GM12878 (cell line): Measurements from ENCODE around the gene ZXDC. TPM values are rescaled to one million over a fixed set of nuclear protein-coding genes. Genes with fewer than 3 reads are reported as not detected.

Source experiments
- ATAC-seq: fragments of 200-7000 bp; cut with Tn5 transposase; 3 replicates; pipeline ENCODE4 v1.9.1; 2020; ENCODE audit warnings: mild to moderate bottlenecking, moderate library complexity
- BruUV-seq: library from RNA; stranded (reverse); fragments of 400-500 nt; replicated peaks from 2 replicates; lab custom pipeline; 2021; lab: Mats Ljungman, UMichigan
- CTCF ChIA-PET: fragments of 300-600 bp; sonication (Branson Sonifier 250); formaldehyde crosslinking; extraction: SDS; loops from one replicate; lab custom pipeline; 2021; ENCODE audit warnings: inconsistent platforms; lab: Yijun Ruan, JAX
- POLR2A ChIA-PET: fragments of 350-600 bp; formaldehyde crosslinking; extraction: SDS; loops from one replicate; lab custom pipeline; 2021; ENCODE audit warnings: inconsistent platforms; lab: Charles Lee
- RAD21 ChIA-PET: fragments of 300-600 bp; sonication (Branson Sonifier 250); formaldehyde crosslinking; loops from one replicate; lab custom pipeline; 2023; ENCODE audit warnings: antibody characterized with exemption; ENCODE audit not compliant: unreplicated experiment; lab: Charles Lee
- SMC1A ChIA-PET: fragments of 300-600 bp; sonication (Branson Sonifier 250); formaldehyde crosslinking; loops from one replicate; lab custom pipeline; 2023; ENCODE audit not compliant: unreplicated experiment, uncharacterized antibody; lab: Charles Lee
- DNase-seq: peaks from one replicate; pipeline ENCODE4 v3.0.0-alpha.2; 2011; ENCODE audit warnings: low read depth, low spot score
- FAIRE-seq: peaks from 3 replicates; lab custom pipeline; 2011; peaks lifted over from hg19 to GRCh38; lab: Jason Lieb, UNC
- H2AFZ ChIP-seq: 2 replicates; pipeline ENCODE4 v1.6.0; 2011; ENCODE audit warnings: low read depth, low read length, control low read depth; ENCODE audit not compliant: control insufficient read depth
- H3K27ac ChIP-seq: 2 replicates; pipeline ENCODE4 v1.5.1; 2011; ENCODE audit warnings: control low read depth; ENCODE audit not compliant: control insufficient read depth, insufficient read depth
- H3K27me3 ChIP-seq, 2 experiments: replicated peaks in 1 of 2; 2 replicates each; pipeline versions ENCODE4 v1.6.0 to v1.6.1; 2011; ENCODE audit warnings: low read length in 1 of 2; ENCODE audit not compliant: control insufficient read depth in 2 of 2, insufficient read depth in 2 of 2
- H3K36me3 ChIP-seq, 2 experiments: 2 replicates each; pipeline ENCODE4 v1.5.1; 2011; ENCODE audit warnings: low read length in 1 of 2; ENCODE audit not compliant: control insufficient read depth in 2 of 2, insufficient read depth in 2 of 2
- H3K4me1 ChIP-seq: 2 replicates; pipeline ENCODE4 v1.6.1; 2011; ENCODE audit warnings: mild to moderate bottlenecking, low read length, moderate library complexity, mixed read lengths; ENCODE audit not compliant: control insufficient read depth, insufficient read depth
- H3K4me2 ChIP-seq: 2 replicates; pipeline ENCODE4 v1.6.0; 2011; ENCODE audit warnings: control low read depth; ENCODE audit not compliant: control insufficient read depth, insufficient read depth
- H3K4me3 ChIP-seq: fragments of 200-600 bp; sonication (generic); 2 replicates; pipeline ENCODE4 v1.5.1; 2016
- H3K79me2 ChIP-seq: 2 replicates; pipeline ENCODE4 v1.6.0; 2011; ENCODE audit warnings: low read length; ENCODE audit not compliant: control insufficient read depth, insufficient read depth
- H3K9ac ChIP-seq: 2 replicates; pipeline ENCODE4 v1.8.0; 2011; ENCODE audit warnings: low read length, control low read depth, mixed read lengths; ENCODE audit not compliant: control insufficient read depth, insufficient read depth
- H3K9me3 ChIP-seq: replicated peaks from 3 replicates; pipeline ENCODE4 v1.5.1; 2011; ENCODE audit warnings: mild to moderate bottlenecking, low read length; ENCODE audit not compliant: control insufficient read depth, insufficient read depth
- H4K20me1 ChIP-seq: 2 replicates; pipeline ENCODE4 v1.6.0; 2011; ENCODE audit not compliant: control insufficient read depth, insufficient read depth
- CBX3 ChIP-seq: fragments of 200-600 bp; sonication (generic); IDR thresholded peaks from 2 replicates; pipeline ENCODE4 v1.6.1; 2016; ENCODE audit warnings: low read depth, borderline replicate concordance
- CHD4 ChIP-seq: fragments of 200-600 bp; sonication (generic); IDR thresholded peaks from 2 replicates; pipeline ENCODE4 v1.6.1; 2016; ENCODE audit warnings: mild to moderate bottlenecking
- EGR1 ChIP-seq, 2 experiments: IDR thresholded peaks; 1 replicate in 1 of 2; 2 replicates in 1 of 2; pipeline ENCODE4 v1.6.1; 2011 to 2012; ENCODE audit warnings: low read depth in 2 of 2, low read length in 2 of 2, borderline replicate concordance in 1 of 2, mild to moderate bottlenecking in 1 of 2, moderate library complexity in 1 of 2
- MEF2A ChIP-seq: IDR thresholded peaks from 2 replicates; pipeline ENCODE4 v1.6.1; 2011; ENCODE audit warnings: low read depth, mild to moderate bottlenecking, low read length, moderate library complexity; ENCODE audit not compliant: insufficient read depth
- MTA3 ChIP-seq: IDR thresholded peaks from 2 replicates; pipeline ENCODE4 v1.6.1; 2012; ENCODE audit warnings: low read length, inconsistent platforms, borderline replicate concordance
- MXI1 ChIP-seq: fragments of 150-350 bp; IDR thresholded peaks from 2 replicates; pipeline ENCODE4 v1.6.1; 2011; ENCODE audit warnings: low read depth, mild to moderate bottlenecking, inconsistent platforms, low read length, improper control_type of control experiment
- NFYA ChIP-seq: IDR thresholded peaks from 2 replicates; pipeline ENCODE4 v1.6.1; 2011; ENCODE audit warnings: low read depth, mild to moderate bottlenecking, low read length, improper control_type of control experiment, borderline replicate concordance
- PML ChIP-seq: IDR thresholded peaks from 2 replicates; pipeline ENCODE4 v1.6.1; 2012; ENCODE audit warnings: low read length, inconsistent platforms
- POLR2AphosphoS5 ChIP-seq: IDR thresholded peaks from 2 replicates; pipeline ENCODE4 v1.6.1; 2011; ENCODE audit warnings: mild to moderate bottlenecking, low read length, inconsistent platforms
- RUNX3 ChIP-seq: IDR thresholded peaks from 2 replicates; pipeline ENCODE4 v1.6.1; 2012; ENCODE audit warnings: low read length, inconsistent platforms
- SRF ChIP-seq, 2 experiments: IDR thresholded peaks; 2 replicates each; pipeline ENCODE4 v1.6.1; 2011; ENCODE audit warnings: low read depth in 2 of 2, low read length in 2 of 2, mild to moderate bottlenecking in 1 of 2, moderate library complexity in 1 of 2
- STAT3 ChIP-seq: IDR thresholded peaks from 2 replicates; pipeline ENCODE4 v1.6.1; 2011; ENCODE audit warnings: low read depth, low read length, improper control_type of control experiment
- TCF3 ChIP-seq: IDR thresholded peaks from 2 replicates; pipeline ENCODE4 v1.6.1; 2012; ENCODE audit warnings: low read depth, mild to moderate bottlenecking, low read length, borderline replicate concordance; ENCODE audit not compliant: insufficient read depth
- ZBED1 ChIP-seq: IDR thresholded peaks from 2 replicates; pipeline ENCODE4 v1.6.1; 2016; ENCODE audit warnings: borderline replicate concordance
- WGBS: methylation state at CpG from one replicate; pipeline ENCODE4 v1.1.6; 2016; ENCODE audit warnings: low lambda C conversion rate; ENCODE audit not compliant: insufficient replicate concordance, insufficient coverage; ENCODE audit errors: missing lambda C conversion rate; 5-methylcytosine and 5-hydroxymethylcytosine counted together
- in situ Hi-C: fragments of 300-500 bp; cut with MboI; formaldehyde crosslinking; loops from 9 replicates; pipeline ENCODE4 v1.14.3; 2018; ENCODE audit warnings: mixed read lengths
- intact Hi-C: fragments of 100-400 bp; cut with micrococcal nuclease; formaldehyde crosslinking; loops from one replicate; pipeline ENCODE4 v1.14.2; 2022; ENCODE audit not compliant: unreplicated experiment
- polyA plus RNA-seq, 11 experiments: library from polyadenylated mRNA; depleted of rRNA in 4 of 11; unstranded in 6 of 11; stranded (reverse) in 5 of 11; fragments of >200 nt; fragmentation: Nextera tagmentation in 4 of 11; fragmentation: Illumina TruSeq in 1 of 11; extraction: Ambion mirVana in 4 of 11; extraction: Trizol in 1 of 11; gene quantifications; 1 replicate in 1 of 11; 2 replicates in 10 of 11; pipeline versions ENCODE4 v1.2.1 to v1.2.3, GENCODE V29; 2011 to 2016; ENCODE audit warnings: inconsistent platforms in 2 of 11, missing spikeins in 2 of 11, low read depth in 1 of 11
- total RNA-seq, 4 experiments: library from RNA; depleted of rRNA in 3 of 4; stranded (reverse); fragments of >200 nt in 3 of 4; fragmentation: Illumina TruSeq in 1 of 4; extraction: Trizol in 1 of 4; gene quantifications; 2 replicates each; pipeline versions ENCODE4 v1.2.1 to v1.2.3, GENCODE V29; 2013 to 2021
- TF ChIP-seq, protein P1 (sequence below): fragments of 450-650 bp; IDR thresholded peaks from 2 replicates; pipeline ENCODE4 v1.6.1; 2014; ENCODE audit warnings: mild to moderate bottlenecking

The ZXDC gene
- total and polyA plus RNA-seq, 10 of the 15 experiments (the other 5 are each of a cell fraction or from before 2014, with no cell fraction given), result 0.72 to 15.3 (median 8.5) TPM

- CTCF ChIA-PET, result interaction anchor here (0.7 to 2.4 kb wide), 2 partner anchors 17 to 1026 kb away, joined by 4 to 19 read pairs; no protein-coding TSS in a partner anchor
- FAIRE-seq (no peak), DNase-seq (no peak), ATAC-seq (no peak)
- POLR2A ChIA-PET, result no interaction called here
- RAD21 ChIA-PET, result no interaction called here
- 30% methylated on average over 11 of the region's 11 CpGs for WGBS
- intact Hi-C loops (no loop called here), in situ Hi-C loops (no loop called here)
- SMC1A ChIA-PET, result interaction anchor here (1.6 kb wide), 1 partner anchor 1028 kb away, joined by 4 read pairs; no protein-coding TSS in a partner anchor
- Histone ChIP-seq H3K4me1 (no peaks in the 10 kb centered on the region), H3K36me3 (no peaks in the 10 kb centered on the region), H3K27ac (no peak overlapping the region), H2AFZ (no peak overlapping the region), H3K4me2 (no peak overlapping the region), H4K20me1 (no peaks in the 10 kb centered on the region), H3K27me3 (no peaks in the 10 kb centered on the region; a peak in 1 of 4 replicates), H3K9me3 (no peaks in the 10 kb centered on the region), H3K9ac (no peak overlapping the region), H3K4me3 (no peak overlapping the region), H3K79me2 (no peaks in the 10 kb centered on the region)
- TF ChIP-seq SRF (IDR thresholded peaks at IDR 0.05; ENCODE audit: low read depth in 2 of 2, low read length in 2 of 2) (no peak), POLR2AphosphoS5 (no peak), CBX3 (no peak), RUNX3 (no peak)
- BruUV-seq, result no TSS peak
Measured at GRCh38 chr3:126521122-126521891, 45.6 kb upstream of the ZXDC start.

- CTCF ChIA-PET, result interaction anchor here (0.8 kb wide), 1 partner anchor 9 kb away, joined by 3 read pairs; no protein-coding TSS in a partner anchor
- BruUV-seq, result no TSS peak
- SMC1A ChIA-PET, result no interaction called here
- FAIRE-seq (no peak), DNase-seq (no peak)
- in situ Hi-C loops (no loop called here), intact Hi-C loops (no loop called here)
- Histone ChIP-seq H3K4me3 (no peak overlapping the region), H3K9ac (no peak overlapping the region), H3K4me1 (no peaks in the 10 kb centered on the region), H2AFZ (no peak overlapping the region), H3K36me3 (no peaks in the 10 kb centered on the region), H3K9me3 (no peaks in the 10 kb centered on the region)
- POLR2A ChIA-PET, result no interaction called here
- 11% methylated on average over 10 of the region's 10 CpGs for WGBS
- TF ChIP-seq EGR1 (IDR thresholded peaks at IDR 0.05; ENCODE audit: borderline replicate concordance in 1 of 2, low read depth in 2 of 2, low read length in 2 of 2), result no peak
- TF ChIP-seq MTA3, result no peak
- TF ChIP-seq MEF2A, result no peak
- TF ChIP-seq MXI1, result no peak
- TF ChIP-seq TCF3, result no peak
- TF ChIP-seq PML, result no peak
- no peak for TF ChIP-seq CHD4
- TF ChIP-seq RUNX3, result no peak
- no peak for TF ChIP-seq STAT3
- TF ChIP-seq, protein P1, sequence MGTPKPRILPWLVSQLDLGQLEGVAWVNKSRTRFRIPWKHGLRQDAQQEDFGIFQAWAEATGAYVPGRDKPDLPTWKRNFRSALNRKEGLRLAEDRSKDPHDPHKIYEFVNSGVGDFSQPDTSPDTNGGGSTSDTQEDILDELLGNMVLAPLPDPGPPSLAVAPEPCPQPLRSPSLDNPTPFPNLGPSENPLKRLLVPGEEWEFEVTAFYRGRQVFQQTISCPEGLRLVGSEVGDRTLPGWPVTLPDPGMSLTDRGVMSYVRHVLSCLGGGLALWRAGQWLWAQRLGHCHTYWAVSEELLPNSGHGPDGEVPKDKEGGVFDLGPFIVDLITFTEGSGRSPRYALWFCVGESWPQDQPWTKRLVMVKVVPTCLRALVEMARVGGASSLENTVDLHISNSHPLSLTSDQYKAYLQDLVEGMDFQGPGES, result no peak
- no peak for TF ChIP-seq NFYA
- no peak for TF ChIP-seq ZBED1
- TF ChIP-seq, all 136 proteins: peak for 0
- Histone ChIP-seq H3K27me3 (no peaks in the 10 kb centered on the region; a peak in 1 of 4 replicates), H3K27ac (no peak overlapping the region), H3K79me2 (no peaks in the 10 kb centered on the region), H3K4me2 (no peak overlapping the region), H4K20me1 (no peaks in the 10 kb centered on the region)
- RAD21 ChIA-PET, result no interaction called here
- no peak for ATAC-seq
Measured at GRCh38 chr3:126519506-126520455, 44.1 kb upstream of the ZXDC start.
